Upper lobe of right lung (tissue), 1 donor: ENCODE data around the gene METTL25B. TPM values are rescaled to one million over a fixed set of nuclear protein-coding genes. Genes with fewer than 3 reads are reported as not detected.

Experiments
- ATAC-seq: fragments of 200-7000 bp; cut with Tn5 transposase; one replicate; pipeline ENCODE4 v1.9.1; 2020; ENCODE audit warnings: mild to moderate bottlenecking, moderate library complexity
- DNase-seq: peaks from one replicate; pipeline ENCODE4 v3.0.0-alpha.2; 2020
- H3K27ac ChIP-seq: fragments of 200-600 bp; one replicate; pipeline ENCODE4 v1.8.0; 2022
- H3K27me3 ChIP-seq: fragments of 200-600 bp; one replicate; pipeline ENCODE4 v1.8.0; 2022; ENCODE audit warnings: mild to moderate bottlenecking
- H3K36me3 ChIP-seq: fragments of 200-600 bp; one replicate; pipeline ENCODE4 v1.8.0; 2022
- H3K4me1 ChIP-seq: fragments of 200-600 bp; one replicate; pipeline ENCODE4 v1.8.0; 2022
- H3K4me3 ChIP-seq: fragments of 200-600 bp; one replicate; pipeline ENCODE4 v1.8.0; 2022; ENCODE audit warnings: mild to moderate bottlenecking
- H3K9me3 ChIP-seq: fragments of 200-600 bp; one replicate; pipeline ENCODE4 v1.8.0; 2022
- intact Hi-C: fragments of 100-400 bp; cut with DNase I; formaldehyde crosslinking; loops from one replicate; pipeline ENCODE4 v1.11.0; 2022
- total RNA-seq: library from RNA; stranded (reverse); fragmentation: NEBNext Ultra II Directional; extraction: Animal tissue kit (Norgen Biotek cat#: 25700); gene quantifications from one replicate; pipeline ENCODE4 v1.2.1, GENCODE V29; 2021
- TF ChIP-seq, protein P1 (sequence below): fragments of 200-600 bp; IDR thresholded peaks from one replicate; pipeline ENCODE4 v1.8.0; 2022; ENCODE audit warnings: antibody characterized with exemption
- donor health status: DM: no; HTN: yes; CAD: no; lungs with severe emphysema.

The METTL25B gene
- total RNA-seq, 1 donor from 2014 or later = 42.4 TPM

DNA sequence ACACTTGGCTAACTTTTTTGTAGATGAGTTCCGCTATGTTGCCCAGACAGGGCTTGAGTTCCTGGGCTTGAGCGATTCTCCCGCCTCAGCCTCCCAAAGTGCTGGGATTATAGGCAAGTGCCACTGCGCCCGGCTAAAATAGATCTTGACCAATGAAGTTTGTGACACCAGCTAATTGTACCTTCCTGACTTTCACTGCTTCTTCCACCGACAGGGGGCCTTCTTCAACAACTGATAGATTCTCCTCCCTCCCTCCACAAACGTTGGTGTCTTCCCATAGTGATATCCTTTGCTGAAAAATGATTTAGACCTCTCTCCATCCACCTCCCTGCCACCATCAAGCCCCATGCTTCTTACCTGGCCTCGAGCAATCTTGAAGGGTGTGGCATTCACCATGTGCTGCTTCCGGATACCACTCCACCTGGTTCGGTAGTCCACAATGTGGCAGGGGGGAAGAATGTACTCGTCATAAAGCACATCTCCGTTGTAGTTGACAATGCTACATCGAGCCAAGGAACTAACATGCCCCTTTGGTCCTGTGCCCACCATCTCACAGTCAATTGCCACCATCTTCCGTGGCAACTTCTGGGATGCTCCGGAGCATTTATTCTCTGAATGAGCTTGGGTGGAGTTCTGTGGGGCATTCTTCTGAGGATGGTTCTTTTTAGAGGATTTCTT is 1.6 kb upstream of the METTL25B start:
- Histone ChIP-seq H3K27me3 (no peaks in the 10 kb centered on the region), H3K9me3 (no peaks in the 10 kb centered on the region), H3K27ac (no peak overlapping the region), H3K4me1 (peaks cover 39% of the 10 kb centered on the region), H3K36me3 (peaks cover 35% of the 10 kb centered on the region), H3K4me3 (peak overlapping the region; percentile 79)
- TF ChIP-seq, protein P1, sequence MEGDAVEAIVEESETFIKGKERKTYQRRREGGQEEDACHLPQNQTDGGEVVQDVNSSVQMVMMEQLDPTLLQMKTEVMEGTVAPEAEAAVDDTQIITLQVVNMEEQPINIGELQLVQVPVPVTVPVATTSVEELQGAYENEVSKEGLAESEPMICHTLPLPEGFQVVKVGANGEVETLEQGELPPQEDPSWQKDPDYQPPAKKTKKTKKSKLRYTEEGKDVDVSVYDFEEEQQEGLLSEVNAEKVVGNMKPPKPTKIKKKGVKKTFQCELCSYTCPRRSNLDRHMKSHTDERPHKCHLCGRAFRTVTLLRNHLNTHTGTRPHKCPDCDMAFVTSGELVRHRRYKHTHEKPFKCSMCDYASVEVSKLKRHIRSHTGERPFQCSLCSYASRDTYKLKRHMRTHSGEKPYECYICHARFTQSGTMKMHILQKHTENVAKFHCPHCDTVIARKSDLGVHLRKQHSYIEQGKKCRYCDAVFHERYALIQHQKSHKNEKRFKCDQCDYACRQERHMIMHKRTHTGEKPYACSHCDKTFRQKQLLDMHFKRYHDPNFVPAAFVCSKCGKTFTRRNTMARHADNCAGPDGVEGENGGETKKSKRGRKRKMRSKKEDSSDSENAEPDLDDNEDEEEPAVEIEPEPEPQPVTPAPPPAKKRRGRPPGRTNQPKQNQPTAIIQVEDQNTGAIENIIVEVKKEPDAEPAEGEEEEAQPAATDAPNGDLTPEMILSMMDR = peak; percentile 45
- ATAC-seq (no peak), DNase-seq (no peak)
- intact Hi-C loops = loop anchor here (5.0 kb wide), 1 partner anchor 34 kb away; no protein-coding TSS in a partner anchor

DNA sequence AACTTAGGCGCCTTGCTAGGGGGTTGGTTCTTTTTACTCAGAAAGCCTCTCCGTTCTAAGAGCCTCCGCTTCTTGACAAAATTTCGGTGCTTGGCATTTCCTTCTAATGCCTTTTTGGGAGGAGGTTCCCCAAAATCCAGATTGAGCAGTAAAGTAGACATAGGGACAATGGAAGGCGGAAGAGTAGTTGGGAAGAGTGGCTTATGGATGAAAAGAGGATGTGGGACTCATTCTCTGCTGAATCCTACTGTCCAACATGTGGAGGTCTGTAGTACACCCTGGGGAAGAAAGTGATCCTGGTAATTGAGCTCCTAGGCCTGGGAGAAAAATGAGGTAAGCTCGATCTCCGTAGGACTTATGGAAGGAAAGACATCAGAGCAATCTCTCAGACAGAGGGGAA is 777 bp upstream of the METTL25B start:
- ATAC-seq (no peak), DNase-seq (no peak)
- peak overlapping the region; percentile 96 for H3K27ac ChIP-seq
- peak overlapping the region; percentile 79 for H3K4me3 ChIP-seq
- peaks cover 39% of the 10 kb centered on the region for H3K4me1 ChIP-seq
- TF ChIP-seq, protein P1 = no peak
- intact Hi-C loops = loop anchor here (5.0 kb wide), 1 partner anchor 35 kb away; no protein-coding TSS in a partner anchor
- H3K9me3 ChIP-seq = no peaks in the 10 kb centered on the region
- H3K27me3 ChIP-seq = no peaks in the 10 kb centered on the region
- H3K36me3 ChIP-seq = peaks cover 29% of the 10 kb centered on the region

DNA sequence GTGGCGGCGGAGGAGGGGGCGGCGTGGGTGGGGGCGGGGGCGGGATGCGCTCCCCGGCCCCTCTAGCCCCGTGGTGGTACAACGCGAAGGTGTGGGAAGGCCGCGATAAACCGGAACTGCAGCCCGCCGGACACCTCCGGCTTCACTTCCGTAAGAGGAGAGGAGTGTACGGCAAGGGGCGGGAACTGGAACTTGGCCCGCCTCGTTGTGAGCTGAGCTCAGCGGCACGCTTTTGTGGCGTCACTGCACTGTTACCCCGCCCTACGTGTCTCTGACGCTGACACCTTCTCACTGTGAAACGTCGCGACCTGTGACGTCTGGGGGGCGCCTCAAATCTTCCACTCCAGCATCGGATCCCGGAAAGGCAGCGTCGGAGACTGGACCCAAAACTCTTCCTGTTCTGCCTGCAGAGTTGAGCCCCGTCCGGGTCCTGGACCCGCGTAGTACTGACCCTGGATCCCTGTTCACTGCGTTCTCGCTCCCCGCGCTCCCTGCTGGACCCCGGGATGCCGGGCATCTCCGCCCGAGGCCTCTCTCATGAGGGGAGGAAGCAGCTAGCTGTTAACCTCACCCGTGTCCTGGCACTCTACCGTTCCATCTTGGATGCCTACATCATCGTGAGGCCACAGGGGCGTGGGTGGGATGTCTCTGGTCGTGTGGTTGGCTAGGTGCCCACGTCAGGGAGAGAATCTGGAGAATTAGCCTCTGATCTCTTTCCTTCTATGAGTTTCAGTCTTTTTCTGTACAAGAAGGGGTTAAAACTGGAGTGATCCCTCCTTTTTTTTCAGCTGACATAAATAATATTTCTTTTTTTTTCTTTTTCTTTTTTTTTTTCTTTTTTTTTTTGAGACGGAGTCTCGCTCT is 562 bp downstream of the METTL25B start, which contains the start of gene ISG20L2:
Gene ISG20L2 (minus strand): TSS at position 168 of the 864 bp plus-strand sequence. CDS start 1,114 bp downstream, outside the sequence.
- TF ChIP-seq, protein P1 = no peak
- Histone ChIP-seq H3K27me3 (no peaks in the 10 kb centered on the region), H3K36me3 (peaks cover 25% of the 10 kb centered on the region), H3K4me3 (peak within 1 kb of the TSS; percentile 79), H3K9me3 (no peaks in the 10 kb centered on the region), H3K27ac (peak within 1 kb of the TSS; percentile 96), H3K4me1 (peaks cover 39% of the 10 kb centered on the region)
- ATAC-seq (peak; percentile 95), DNase-seq (peak; percentile 98)
- intact Hi-C loops = loop anchor here (5.0 kb wide), 1 partner anchor 37 kb away; no protein-coding TSS in a partner anchor

GRCh38 chr1:156733989-156734584 is 5.8 kb downstream of the METTL25B start:
- Histone ChIP-seq H3K36me3 (peaks cover 33% of the 10 kb centered on the region), H3K27ac (no peak overlapping the region), H3K4me3 (no peak overlapping the region), H3K4me1 (peaks cover 5% of the 10 kb centered on the region), H3K9me3 (no peaks in the 10 kb centered on the region), H3K27me3 (no peaks in the 10 kb centered on the region)
- ATAC-seq = no peak
- TF ChIP-seq, protein P1 = no peak
- no peak for DNase-seq
- intact Hi-C loops = no loop called here

- Histone ChIP-seq H3K36me3 (peaks cover 42% of the 10 kb centered on the region), H3K27me3 (no peaks in the 10 kb centered on the region), H3K27ac (no peak overlapping the region), H3K9me3 (no peaks in the 10 kb centered on the region), H3K4me3 (no peak overlapping the region), H3K4me1 (peaks cover 6% of the 10 kb centered on the region)
- intact Hi-C loops = no loop called here
- ATAC-seq (no peak), DNase-seq (no peak)
- TF ChIP-seq, protein P1 = no peak
Measured at GRCh38 chr1:156738407-156738806, 10.1 kb downstream of the METTL25B start.
